SK-N-SH (cell line): ENCODE results near the gene CPEB4. TPM values are rescaled to one million over a fixed set of nuclear protein-coding genes. Genes with fewer than 3 reads are reported as not detected.
A peak's percentile ranks its signal among the peaks of the same experiment; 100 is the strongest.

Experiments
- CTCF ChIA-PET: fragments of 300-600, 350-600 bp; formaldehyde crosslinking; extraction: SDS; loops from one replicate; lab custom pipeline; 2021; lab: Yijun Ruan, JAX
- POLR2A ChIA-PET: fragments of 350-600 bp; sonication (Branson Sonifier 250); formaldehyde crosslinking; extraction: SDS; loops from one replicate; lab custom pipeline; 2020; ENCODE audit warnings: antibody characterized with exemption, inconsistent platforms; lab: Yijun Ruan, JAX
- DNase-seq: peaks from one replicate; pipeline ENCODE4 v3.0.0; 2012
- H2AFZ ChIP-seq: fragments of 200-600 bp; sonication (generic); 2 replicates; pipeline ENCODE4 v1.8.1; 2016; ENCODE audit warnings: antibody characterized with exemption, mild to moderate bottlenecking, low read depth
- H3F3A ChIP-seq: fragments of 200-600 bp; sonication (generic); replicated peaks from 2 replicates; pipeline ENCODE3; 2016; ENCODE audit warnings: antibody characterized with exemption, mild to moderate bottlenecking; ENCODE audit not compliant: insufficient read depth
- H3K27ac ChIP-seq, 2 experiments: fragments of 200-500 bp in 1 of 2; fragments of 200-600 bp in 1 of 2; sonication (Bioruptor generic) in 1 of 2; sonication (generic), shearing (Covaris generic) in 1 of 2; 2 replicates each; pipeline versions ENCODE4 v1.5.1 to v1.6.1; 2014 to 2016; ENCODE audit warnings: low read depth in 2 of 2, inconsistent platforms in 1 of 2, low read length in 1 of 2, mild to moderate bottlenecking in 1 of 2, mixed read lengths in 1 of 2
- H3K27me3 ChIP-seq: fragments of 200-600 bp; sonication (generic), shearing (Covaris generic); 2 replicates; pipeline ENCODE4 v1.6.1; 2016; ENCODE audit warnings: mixed run types; ENCODE audit not compliant: insufficient read depth
- H3K36me3 ChIP-seq, 2 experiments: fragments of 200-500 bp in 1 of 2; fragments of 200-600 bp in 1 of 2; sonication (Bioruptor generic) in 1 of 2; sonication (generic) in 1 of 2; replicated peaks in 1 of 2; 2 replicates each; pipeline versions ENCODE3 to v1.5.1; 2014 to 2016; ENCODE audit warnings: low read length in 1 of 2, mild to moderate bottlenecking in 1 of 2; ENCODE audit not compliant: insufficient read depth in 2 of 2, control insufficient read depth in 1 of 2
- H3K4me1 ChIP-seq, 2 experiments: fragments of 200-500 bp in 1 of 2; fragments of 200-600 bp in 1 of 2; sonication (Bioruptor generic) in 1 of 2; sonication (generic), shearing (Covaris generic) in 1 of 2; 2 replicates each; pipeline versions ENCODE4 v1.5.1 to v1.6.1; 2014 to 2016; ENCODE audit warnings: low read depth in 1 of 2, low read length in 1 of 2, mixed run types in 1 of 2; ENCODE audit not compliant: insufficient read depth in 2 of 2, control insufficient read depth in 1 of 2
- H3K4me2 ChIP-seq: fragments of 200-600 bp; sonication (generic), shearing (Covaris generic); 2 replicates; pipeline ENCODE4 v1.6.1; 2017; ENCODE audit warnings: mixed run types
- H3K4me3 ChIP-seq, 2 experiments: fragments of 200-500 bp in 1 of 2; fragments of 200-600 bp in 1 of 2; sonication (Bioruptor generic) in 1 of 2; sonication (generic), shearing (Covaris generic) in 1 of 2; 2 replicates each; pipeline versions ENCODE4 v1.5.1 to v1.8.1; 2014 to 2016; ENCODE audit warnings: low read depth in 2 of 2, inconsistent platforms in 1 of 2, low read length in 1 of 2, mild to moderate bottlenecking in 1 of 2, mixed read lengths in 1 of 2, moderate library complexity in 1 of 2
- H3K79me2 ChIP-seq: fragments of 200-600 bp; sonication (generic); 2 replicates; pipeline ENCODE4 v1.8.1; 2017; ENCODE audit warnings: mild to moderate bottlenecking; ENCODE audit not compliant: insufficient read depth
- H3K9ac ChIP-seq: fragments of 200-600 bp; sonication (generic); 2 replicates; pipeline ENCODE4 v1.6.1; 2017; ENCODE audit warnings: mixed run types
- H3K9me2 ChIP-seq: fragments of 200-600 bp; sonication (generic); 2 replicates; pipeline ENCODE4 v1.6.1; 2017; ENCODE audit warnings: mixed run types
- H3K9me3 ChIP-seq: fragments of 200-600 bp; sonication (generic); 2 replicates; pipeline ENCODE4 v1.6.1; 2017; ENCODE audit warnings: mixed run types, mild to moderate bottlenecking, moderate library complexity
- H4K20me1 ChIP-seq: fragments of 200-600 bp; sonication (generic); 2 replicates; pipeline ENCODE4 v1.6.1; 2017; ENCODE audit warnings: mild to moderate bottlenecking, mixed run types; ENCODE audit not compliant: insufficient read depth
- CTCF ChIP-seq: fragments of 200-600 bp; sonication (generic); IDR thresholded peaks from 2 replicates; pipeline ENCODE4 v1.6.1; 2017; ENCODE audit warnings: antibody characterized with exemption, mild to moderate bottlenecking, moderate library complexity
- ELF1 ChIP-seq: IDR thresholded peaks from 2 replicates; pipeline ENCODE4 v1.4.0; 2012
- EZH2phosphoT487 ChIP-seq: fragments of 200-600 bp; sonication (generic); IDR thresholded peaks from 2 replicates; pipeline ENCODE4 v1.6.1; 2017; ENCODE audit warnings: low read depth, mixed run types, mild to moderate bottlenecking, antibody characterized with exemption, moderate library complexity, borderline replicate concordance
- FOSL2 ChIP-seq: IDR thresholded peaks from 2 replicates; pipeline ENCODE4 v1.4.0; 2012; ENCODE audit warnings: low read depth, mild to moderate bottlenecking, moderate library complexity, borderline replicate concordance
- MXI1 ChIP-seq: IDR thresholded peaks from 2 replicates; pipeline ENCODE4 v1.6.1; 2012; ENCODE audit warnings: mild to moderate bottlenecking, low read depth, low read length, improper control_type of control experiment
- NFIC ChIP-seq: IDR thresholded peaks from 2 replicates; pipeline ENCODE4 v1.4.0; 2012; ENCODE audit warnings: borderline replicate concordance
- NRF1 ChIP-seq: IDR thresholded peaks from 2 replicates; pipeline ENCODE4 v1.6.1; 2012; ENCODE audit warnings: low read depth, mild to moderate bottlenecking, low read length
- RCOR1 ChIP-seq: fragments of 150-350 bp; IDR thresholded peaks from 2 replicates; pipeline ENCODE4 v1.6.1; 2017; ENCODE audit warnings: antibody characterized with exemption, low read length
- RXRA ChIP-seq: IDR thresholded peaks from 2 replicates; pipeline ENCODE4 v1.4.0; 2012; ENCODE audit warnings: low read depth, mild to moderate bottlenecking, borderline replicate concordance
- SIN3A ChIP-seq: IDR thresholded peaks from 2 replicates; pipeline ENCODE4 v1.6.1; 2012; ENCODE audit warnings: low read depth, mild to moderate bottlenecking, low read length, moderate library complexity, borderline replicate concordance
- TEAD4 ChIP-seq: IDR thresholded peaks from 2 replicates; pipeline ENCODE4 v1.4.0; 2012; ENCODE audit warnings: mild to moderate bottlenecking, borderline replicate concordance; ENCODE audit not compliant: insufficient read depth
- USF1 ChIP-seq: IDR thresholded peaks from 2 replicates; pipeline ENCODE4 v1.4.0; 2012; ENCODE audit warnings: low read depth, borderline replicate concordance
- YY1 ChIP-seq: IDR thresholded peaks from 2 replicates; pipeline ENCODE4 v1.4.0; 2012; ENCODE audit warnings: low read depth, mild to moderate bottlenecking
- ZBTB33 ChIP-seq: IDR thresholded peaks from 2 replicates; pipeline ENCODE4 v1.4.0; 2012; ENCODE audit warnings: low read depth, borderline replicate concordance
- WGBS: methylation state at CpG from one replicate; pipeline ENCODE4 v1.1.6; 2017; ENCODE audit warnings: low lambda C conversion rate; 5-methylcytosine and 5-hydroxymethylcytosine counted together
- polyA plus RNA-seq, 3 experiments: library from polyadenylated mRNA; depleted of rRNA; stranded (reverse); fragments of >200 nt; gene quantifications; 2 replicates each; pipeline ENCODE4 v1.2.3, GENCODE V29; 2012
- TF ChIP-seq, protein P1 (sequence below): IDR thresholded peaks from 2 replicates; pipeline ENCODE4; 2012

Gene CPEB4
- polyA plus RNA-seq, 1 of the 3 experiments (the other 2 are of a cell fraction) = 6.8 TPM

DNA sequence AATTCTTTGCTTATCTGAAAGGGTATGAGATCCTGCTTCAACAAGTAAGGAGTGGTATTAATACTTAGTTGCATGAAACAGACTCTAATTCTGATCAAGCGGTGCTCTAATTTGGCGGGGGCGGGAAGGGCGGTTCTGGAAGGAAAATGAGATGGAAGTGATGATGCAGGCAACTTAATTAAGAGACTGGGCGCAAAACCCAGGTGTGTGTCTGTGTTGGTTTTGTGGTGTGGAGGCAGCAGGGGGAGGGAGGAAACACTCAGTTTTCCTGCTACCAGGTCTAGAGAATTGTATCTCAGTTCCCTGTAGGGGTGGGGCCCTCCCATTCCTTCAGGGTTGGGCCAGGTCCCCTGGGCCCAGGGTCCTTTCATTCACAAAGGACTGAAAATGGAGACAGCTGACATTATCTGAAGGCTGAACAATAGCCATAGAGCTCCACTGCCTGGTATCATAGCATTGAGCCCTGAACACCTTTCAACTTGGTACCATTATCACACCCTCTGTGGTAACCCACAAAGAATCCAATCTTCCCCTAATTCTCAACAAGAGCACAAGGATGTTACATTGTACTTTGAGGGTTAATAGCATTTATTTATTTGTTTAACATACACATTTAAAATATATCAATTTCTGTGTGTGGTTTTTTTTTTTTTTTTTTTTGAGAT, 83.7 kb downstream of the CPEB4 start:
- Histone ChIP-seq H3K4me1 (peaks cover 0 to 8% of the 10 kb centered on the region in 2 experiments; a peak in 1 of 4 replicates), H4K20me1 (no peaks in the 10 kb centered on the region), H3K27me3 (no peaks in the 10 kb centered on the region), H3K4me2 (no peak overlapping the region), H2AFZ (no peak overlapping the region), H3K4me3 (no peak overlapping the region), H3K79me2 (no peaks in the 10 kb centered on the region), H3K9me3 (no peaks in the 10 kb centered on the region), H3K36me3 (no peaks in the 10 kb centered on the region), H3K27ac (no peak overlapping the region), H3K9ac (no peak overlapping the region), H3F3A (no peaks in the 10 kb centered on the region), H3K9me2 (no peaks in the 10 kb centered on the region)
- CTCF ChIA-PET = interaction anchor here (0.9 to 6.7 kb wide), 10 partner anchors 9 to 351 kb away, joined by 3 to 162 read pairs (median 4); partner anchors contain the start of gene BOD1
- WGBS = 94% methylated on average over 5 of the region's 5 CpGs
- no peak for DNase-seq
- POLR2A ChIA-PET = no interaction called here
- TF ChIP-seq TEAD4 (no peak), SIN3A (no peak), ELF1 (no peak), RCOR1 (no peak), NFIC (no peak), ZBTB33 (no peak), NRF1 (no peak), USF1 (no peak), EZH2phosphoT487 (no peak), YY1 (no peak), MXI1 (no peak), FOSL2 (no peak)
- TF ChIP-seq, protein P1, sequence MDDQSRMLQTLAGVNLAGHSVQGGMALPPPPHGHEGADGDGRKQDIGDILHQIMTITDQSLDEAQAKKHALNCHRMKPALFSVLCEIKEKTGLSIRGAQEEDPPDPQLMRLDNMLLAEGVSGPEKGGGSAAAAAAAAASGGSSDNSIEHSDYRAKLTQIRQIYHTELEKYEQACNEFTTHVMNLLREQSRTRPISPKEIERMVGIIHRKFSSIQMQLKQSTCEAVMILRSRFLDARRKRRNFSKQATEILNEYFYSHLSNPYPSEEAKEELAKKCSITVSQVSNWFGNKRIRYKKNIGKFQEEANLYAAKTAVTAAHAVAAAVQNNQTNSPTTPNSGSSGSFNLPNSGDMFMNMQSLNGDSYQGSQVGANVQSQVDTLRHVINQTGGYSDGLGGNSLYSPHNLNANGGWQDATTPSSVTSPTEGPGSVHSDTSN = no peak

DNA sequence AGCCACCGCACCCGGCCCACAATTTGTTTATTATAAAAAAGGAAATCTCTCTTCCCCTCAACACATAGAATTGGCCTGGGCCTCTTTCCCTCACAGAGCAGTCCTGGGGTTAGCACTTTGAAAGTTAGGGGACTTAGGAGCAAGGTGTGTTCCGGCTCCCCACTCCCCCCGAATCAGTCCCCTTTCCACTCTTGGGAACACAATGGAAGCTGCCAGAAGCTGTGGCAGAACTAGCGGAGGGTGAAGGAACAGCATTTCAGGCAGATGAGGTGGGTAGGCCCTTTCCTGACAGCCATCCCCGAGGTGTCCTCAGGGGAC, 84.4 kb downstream of the CPEB4 start:
- Histone ChIP-seq H2AFZ (no peak overlapping the region), H3K27ac (no peak overlapping the region), H3K4me1 (peaks cover 0 to 8% of the 10 kb centered on the region in 2 experiments; a peak in 1 of 4 replicates), H3K36me3 (no peaks in the 10 kb centered on the region), H3K4me3 (no peak overlapping the region), H3K79me2 (no peaks in the 10 kb centered on the region), H3K9me3 (no peaks in the 10 kb centered on the region), H3K9me2 (no peaks in the 10 kb centered on the region), H3K9ac (no peak overlapping the region), H3K4me2 (no peak overlapping the region), H3F3A (no peaks in the 10 kb centered on the region), H4K20me1 (no peaks in the 10 kb centered on the region), H3K27me3 (no peaks in the 10 kb centered on the region)
- POLR2A ChIA-PET = interaction anchor here (1.1 kb wide), 2 partner anchors 82 to 252 kb away, joined by 3 to 4 read pairs; no protein-coding TSS in a partner anchor
- WGBS = 96% methylated on average over 4 of the region's 6 CpGs
- no peak for TF ChIP-seq RXRA
- TF ChIP-seq CTCF = no peak
- no peak for TF ChIP-seq NRF1
- no peak for TF ChIP-seq TEAD4
- no peak for TF ChIP-seq SIN3A
- CTCF ChIA-PET = interaction anchor here (0.6 to 6.7 kb wide), 42 partner anchors 9 to 643 kb away, joined by 3 to 162 read pairs (median 4); partner anchors contain the start of genes BOD1 and NSG2
- DNase-seq = peak; percentile 52
